D721Med (cell line): ENCODE results near the gene TUT4.

Experiments used
- DNase-seq: peaks from one replicate; pipeline ENCODE4 v3.0.0; 2011; ENCODE audit warnings: low spot score; ENCODE audit not compliant: insufficient read length
- FAIRE-seq: peaks from 2 replicates; lab custom pipeline; 2011; peaks lifted over from hg19 to GRCh38; lab: Jason Lieb, UNC
- CTCF ChIP-seq: IDR thresholded peaks from 2 replicates; pipeline ENCODE4 v1.5.1; 2012; ENCODE audit warnings: mild to moderate bottlenecking, control low read depth; ENCODE audit not compliant: insufficient read depth; ENCODE audit errors: missing control alignments

TUT4 gene

GRCh38 chr1:52572387-52572786, 19.5 kb upstream of the TUT4 start:
- DNase-seq (no peak), FAIRE-seq (no peak)
- TF ChIP-seq CTCF, result no peak

- no peak for TF ChIP-seq CTCF
- DNase-seq (no peak), FAIRE-seq (no peak)
Observed at GRCh38 chr1:52571783-52572182, 18.9 kb upstream of the TUT4 start.

GRCh38 chr1:52569449-52570210, 16.7 kb upstream of the TUT4 start:
- FAIRE-seq, result no peak
- DNase-seq, result no peak
- no peak for TF ChIP-seq CTCF

- FAIRE-seq, result no peak
- TF ChIP-seq CTCF, result no peak
- no peak for DNase-seq
Observed at GRCh38 chr1:52567943-52568342, 15.1 kb upstream of the TUT4 start.

- no peak for FAIRE-seq
- no peak for TF ChIP-seq CTCF
- DNase-seq, result no peak
Observed at GRCh38 chr1:52562766-52563165, 9.9 kb upstream of the TUT4 start.

- FAIRE-seq, result no peak
- DNase-seq, result no peak
- no peak for TF ChIP-seq CTCF
Observed at GRCh38 chr1:52559875-52560274, 7.0 kb upstream of the TUT4 start.

GRCh38 chr1:52558941-52559340, 6.0 kb upstream of the TUT4 start:
- no peak for DNase-seq
- no peak for TF ChIP-seq CTCF
- no peak for FAIRE-seq
